ENCODE data around the gene PGAP2. TPM values are rescaled to one million over a fixed set of nuclear protein-coding genes. Genes with fewer than 3 reads are reported as not detected.

Gene PGAP2
- total RNA-seq, 3 donors from 2014 or later, result 12.3 to 24.3 (median 20.6) TPM

- Histone ChIP-seq H3K9me3 (no peaks in the 10 kb centered on the region), H3K27me3 (no peaks in the 10 kb centered on the region), H3K27ac (peak overlapping the region in 1 of 2 donors; percentile 97), H3K36me3 (no peaks in the 10 kb centered on the region), H3K4me1 (peaks cover 0 to 7% of the 10 kb centered on the region in 2 donors), H3K4me3 (peak overlapping the region; percentile 89 to 90 (median 90))
- TF ChIP-seq POLR2AphosphoS5 (IDR thresholded peaks at IDR 0.05), result no peak
- TF ChIP-seq POLR2A (IDR thresholded peaks at IDR 0.05), result no peak
- TF ChIP-seq CTCF (IDR thresholded peaks at IDR 0.05), result no peak
- DNase-seq (ENCODE audit: low spot score in 2 of 2), result no peak
- intact Hi-C loops (cut with DNase I; ENCODE audit: low total_unique reads), result no loop called here
Observed at GRCh38 chr11:3795131-3796001, 13.0 kb upstream of the PGAP2 start.

GRCh38 chr11:3796002-3796311 is 12.4 kb upstream of the PGAP2 start:
- intact Hi-C loops (cut with DNase I; ENCODE audit: low total_unique reads), result no loop called here
- no peaks in the 10 kb centered on the region for H3K27me3 ChIP-seq
- peak overlapping the region; percentile 97 to 99 for H3K27ac ChIP-seq

GRCh38 chr11:3796346-3796745 is 12.0 kb upstream of the PGAP2 start:
- no peak for DNase-seq (ENCODE audit: low spot score in 2 of 2)
- Histone ChIP-seq H3K27me3 (no peaks in the 10 kb centered on the region), H3K27ac (peak overlapping the region; percentile 97 to 99), H3K4me3 (peak overlapping the region; percentile 89 to 90 (median 90)), H3K4me1 (peaks cover 0 to 7% of the 10 kb centered on the region in 2 donors), H3K9me3 (no peaks in the 10 kb centered on the region), H3K36me3 (no peaks in the 10 kb centered on the region)
- no peak for TF ChIP-seq CTCF (IDR thresholded peaks at IDR 0.05)
- TF ChIP-seq POLR2AphosphoS5 (IDR thresholded peaks at IDR 0.05), result no peak
- no peak for TF ChIP-seq POLR2A (IDR thresholded peaks at IDR 0.05)
- intact Hi-C loops (cut with DNase I; ENCODE audit: low total_unique reads), result no loop called here

More at GRCh38 chr11:3796002-3796311, 12.4 kb upstream of the PGAP2 start:
- Histone ChIP-seq H3K4me3 (peak overlapping the region; percentile 89 to 90 (median 90)), H3K4me1 (peaks cover 0 to 7% of the 10 kb centered on the region in 2 donors), H3K9me3 (no peaks in the 10 kb centered on the region), H3K36me3 (no peaks in the 10 kb centered on the region)
- no peak for TF ChIP-seq POLR2A (IDR thresholded peaks at IDR 0.05)
- TF ChIP-seq CTCF (IDR thresholded peaks at IDR 0.05), result no peak
- no peak for DNase-seq (ENCODE audit: low spot score in 2 of 2)

- no peaks in the 10 kb centered on the region for H3K36me3 ChIP-seq
- no peaks in the 10 kb centered on the region for H3K27me3 ChIP-seq
- intact Hi-C loops (cut with DNase I; ENCODE audit: low total_unique reads), result no loop called here
- H3K4me1 ChIP-seq, result peaks cover 0 to 7% of the 10 kb centered on the region in 2 donors
- no peaks in the 10 kb centered on the region for H3K9me3 ChIP-seq
- H3K27ac ChIP-seq, result peak overlapping the region; percentile 97 to 99
- H3K4me3 ChIP-seq, result peak overlapping the region; percentile 89 to 90 (median 90)
- TF ChIP-seq CTCF (IDR thresholded peaks at IDR 0.05), result no peak
- no peak for TF ChIP-seq POLR2AphosphoS5 (IDR thresholded peaks at IDR 0.05)
- no peak for TF ChIP-seq POLR2A (IDR thresholded peaks at IDR 0.05)
- DNase-seq (ENCODE audit: low spot score in 2 of 2), result peak; percentile 47 to 58
Observed at GRCh38 chr11:3796801-3797328, 11.5 kb upstream of the PGAP2 start.
